HPDE6-E6E7 (cell line): Measurements from ENCODE around the gene FOXE3.
A peak's percentile ranks its signal among the peaks of the same experiment; 100 is the strongest.

Experiments used
- DNase-seq: peaks from one replicate; pipeline ENCODE4 v3.0.0; 2011; ENCODE audit warnings: missing footprints; ENCODE audit errors: extremely low spot score

The FOXE3 gene

GRCh38 chr1:47435506-47436303 lies 19.6 kb downstream of the FOXE3 start:
- DNase-seq = no peak

- peak; percentile 81 for DNase-seq
Observed at GRCh38 chr1:47436304-47436978, 20.4 kb downstream of the FOXE3 start.

GRCh38 chr1:47436979-47437446 lies 20.9 kb downstream of the FOXE3 start:
- peak; percentile 49 for DNase-seq

GRCh38 chr1:47437447-47438164 lies 21.5 kb downstream of the FOXE3 start, which contains the start of gene FOXD2:
FOXD2 (plus strand) TSS chr1:47438044; CDS start chr1:47438136, 92 bp downstream.
- peak; percentile 85 for DNase-seq

DNA sequence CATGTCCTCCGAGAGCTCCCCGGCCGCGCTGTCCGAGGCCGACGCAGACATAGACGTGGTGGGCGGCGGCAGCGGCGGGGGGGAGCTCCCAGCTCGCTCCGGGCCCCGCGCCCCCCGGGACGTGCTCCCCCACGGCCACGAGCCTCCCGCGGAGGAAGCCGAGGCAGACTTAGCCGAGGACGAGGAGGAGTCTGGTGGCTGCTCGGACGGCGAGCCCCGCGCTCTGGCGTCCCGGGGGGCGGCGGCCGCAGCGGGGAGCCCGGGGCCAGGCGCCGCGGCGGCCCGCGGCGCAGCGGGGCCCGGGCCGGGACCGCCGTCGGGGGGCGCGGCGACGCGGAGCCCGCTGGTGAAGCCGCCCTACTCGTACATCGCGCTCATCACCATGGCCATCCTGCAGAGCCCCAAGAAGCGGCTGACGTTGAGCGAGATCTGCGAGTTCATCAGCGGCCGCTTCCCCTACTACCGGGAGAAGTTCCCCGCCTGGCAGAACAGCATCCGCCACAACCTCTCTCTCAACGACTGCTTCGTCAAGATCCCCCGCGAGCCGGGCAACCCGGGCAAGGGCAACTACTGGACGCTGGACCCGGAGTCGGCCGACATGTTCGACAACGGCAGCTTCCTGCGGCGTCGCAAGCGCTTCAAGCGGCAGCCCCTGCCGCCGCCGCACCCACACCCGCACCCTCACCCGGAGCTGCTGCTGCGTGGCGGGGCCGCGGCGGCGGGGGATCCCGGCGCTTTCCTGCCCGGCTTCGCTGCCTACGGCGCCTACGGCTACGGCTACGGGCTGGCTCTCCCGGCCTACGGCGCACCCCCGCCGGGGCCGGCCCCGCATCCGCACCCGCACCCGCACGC lies 22.3 kb downstream of the FOXE3 start:
- DNase-seq = no peak

DNA sequence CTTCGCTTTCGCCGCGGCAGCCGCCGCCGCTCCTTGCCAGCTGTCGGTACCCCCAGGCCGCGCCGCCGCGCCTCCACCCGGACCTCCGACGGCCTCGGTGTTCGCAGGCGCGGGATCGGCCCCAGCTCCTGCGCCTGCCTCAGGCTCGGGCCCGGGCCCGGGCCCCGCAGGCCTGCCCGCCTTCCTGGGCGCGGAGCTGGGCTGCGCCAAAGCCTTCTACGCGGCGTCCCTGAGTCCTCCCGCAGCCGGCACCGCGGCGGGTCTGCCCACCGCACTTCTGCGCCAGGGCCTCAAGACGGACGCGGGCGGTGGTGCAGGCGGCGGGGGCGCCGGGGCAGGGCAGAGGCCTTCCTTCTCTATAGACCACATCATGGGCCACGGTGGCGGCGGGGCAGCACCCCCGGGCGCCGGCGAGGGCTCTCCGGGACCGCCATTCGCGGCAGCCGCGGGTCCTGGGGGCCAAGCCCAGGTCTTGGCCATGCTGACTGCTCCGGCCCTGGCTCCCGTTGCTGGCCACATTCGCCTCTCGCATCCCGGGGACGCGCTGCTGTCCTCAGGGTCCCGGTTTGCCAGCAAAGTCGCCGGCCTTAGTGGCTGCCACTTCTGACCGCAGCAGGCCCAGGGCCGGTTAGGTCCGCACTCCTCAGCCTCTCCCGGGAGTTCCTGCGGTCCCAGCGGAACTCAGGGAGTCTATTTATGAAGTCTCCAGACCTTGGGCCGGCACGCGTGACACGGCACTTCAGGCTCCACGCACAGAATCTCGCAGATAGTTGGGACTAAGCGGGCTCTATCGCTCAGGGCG lies 23.1 kb downstream of the FOXE3 start:
- DNase-seq = no peak

GRCh38 chr1:47439819-47440598 lies 23.9 kb downstream of the FOXE3 start:
- DNase-seq = no peak

GRCh38 chr1:47440599-47441081 lies 24.6 kb downstream of the FOXE3 start:
- no peak for DNase-seq

GRCh38 chr1:47441450-47442106 lies 25.5 kb downstream of the FOXE3 start:
- no peak for DNase-seq

- DNase-seq = no peak
Observed at GRCh38 chr1:47442202-47442601, 26.1 kb downstream of the FOXE3 start.

- no peak for DNase-seq
Observed at GRCh38 chr1:47442842-47443529, 26.9 kb downstream of the FOXE3 start.

GRCh38 chr1:47443530-47444296 lies 27.6 kb downstream of the FOXE3 start:
- no peak for DNase-seq

- DNase-seq = no peak
Observed at GRCh38 chr1:47444297-47444561, 28.1 kb downstream of the FOXE3 start.

- DNase-seq = no peak
Observed at GRCh38 chr1:47444562-47445465, 28.7 kb downstream of the FOXE3 start.

- no peak for DNase-seq
Observed at GRCh38 chr1:47445823-47446550, 29.9 kb downstream of the FOXE3 start.
